ENCODE data around the gene FYTTD1. TPM values are rescaled to one million over a fixed set of nuclear protein-coding genes. Genes with fewer than 3 reads are reported as not detected.
A peak's percentile ranks its signal among the peaks of the same experiment; 100 is the strongest.

FYTTD1 gene
- polyA plus RNA-seq, 1 donor from 2014 or later, result 87.0 TPM

DNA sequence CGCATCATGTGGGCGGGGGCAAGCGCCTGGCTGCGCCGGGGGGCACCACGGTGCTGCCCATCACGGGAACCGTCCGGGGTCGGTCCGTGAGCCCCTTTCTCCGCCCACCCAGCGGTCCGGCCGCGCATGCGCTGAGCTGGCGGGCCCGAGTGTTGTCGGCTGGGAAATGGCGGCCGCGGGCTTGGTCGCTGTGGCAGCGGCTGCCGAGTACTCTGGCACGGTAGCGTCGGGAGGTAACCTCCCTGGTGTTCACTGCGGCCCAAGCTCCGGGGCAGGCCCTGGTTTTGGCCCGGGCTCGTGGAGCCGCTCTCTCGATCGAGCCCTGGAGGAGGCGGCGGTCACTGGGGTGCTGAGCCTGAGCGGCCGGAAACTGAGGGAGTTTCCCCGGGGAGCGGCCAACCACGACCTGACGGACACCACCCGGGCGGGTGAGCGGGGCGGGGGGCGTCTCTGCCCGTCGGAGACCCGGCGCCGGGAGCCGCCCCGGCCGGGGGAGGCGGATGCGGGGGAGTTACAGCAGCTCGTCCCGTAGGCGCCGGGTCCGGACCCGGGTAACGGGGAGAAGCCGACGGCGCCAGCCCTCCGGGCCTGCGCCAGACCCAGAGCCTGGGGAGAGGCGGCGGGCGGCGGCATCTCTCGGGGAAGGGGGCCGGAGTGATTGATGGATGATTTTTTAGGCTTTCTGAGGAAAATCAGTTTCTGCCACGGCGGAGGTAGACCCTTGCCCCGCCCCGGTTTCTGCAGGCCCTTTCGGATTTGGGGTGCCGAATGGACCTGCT, 41.6 kb downstream of the FYTTD1 start, which contains the start of gene LRCH3:
LRCH3 (plus strand) TSS at position 142 of the 779 bp plus-strand sequence; CDS start at position 167, 25 bp downstream.
- peaks cover 44% of the 10 kb centered on the region for H3K79me2 ChIP-seq (replicated peaks; ENCODE audit: insufficient read depth, low read length)
- peak within 1 kb of the TSS; percentile 95 for H3K9ac ChIP-seq (ENCODE audit: low read length)
- TF ChIP-seq SMC3 (conservative IDR thresholded peaks at IDR 0.05; ENCODE audit: poor library complexity) (peak; percentile 11), MXI1 (conservative IDR thresholded peaks at IDR 0.05; ENCODE audit: poor library complexity, severe bottlenecking) (peak; percentile 75), CTCF (IDR thresholded peaks at IDR 0.05; ENCODE audit: poor library complexity, severe bottlenecking) (no peak), EZH2 (IDR thresholded peaks at IDR 0.05; ENCODE audit: borderline replicate concordance, insufficient read depth, low read length, poor library complexity, severe bottlenecking) (no peak), REST (IDR thresholded peaks at IDR 0.05; ENCODE audit: borderline replicate concordance) (peak; percentile 93), TAF1 (IDR thresholded peaks at IDR 0.05; ENCODE audit: low read depth) (peak; percentile 92), POLR2AphosphoS5 (IDR thresholded peaks at IDR 0.05) (peak; percentile 95)
- no peaks in the 10 kb centered on the region for H3K9me3 ChIP-seq (ENCODE audit: low read length)
- H3K27ac ChIP-seq (ENCODE audit: low read length), result peak within 1 kb of the TSS; percentile 83
- H3F3A ChIP-seq (ENCODE audit: insufficient read depth, low read length, poor library complexity, severe bottlenecking), result no peaks in the 10 kb centered on the region
- no peaks in the 10 kb centered on the region for H3K36me3 ChIP-seq (ENCODE audit: insufficient read depth, low read length)
- H4K20me1 ChIP-seq (ENCODE audit: insufficient read depth), result no peaks in the 10 kb centered on the region
- H3K4me3 ChIP-seq (ENCODE audit: low read length), result peak within 1 kb of the TSS; percentile 98
- peak within 1 kb of the TSS; percentile 91 for H2AFZ ChIP-seq (ENCODE audit: low read depth, low read length)
- no peaks in the 10 kb centered on the region for H3K27me3 ChIP-seq (ENCODE audit: insufficient read depth, low read depth, low read length)
- H3K9me2 ChIP-seq (ENCODE audit: insufficient read depth, low read length), result no peaks in the 10 kb centered on the region
- H3K4me2 ChIP-seq (ENCODE audit: low read length), result peak within 1 kb of the TSS; percentile 71

DNA sequence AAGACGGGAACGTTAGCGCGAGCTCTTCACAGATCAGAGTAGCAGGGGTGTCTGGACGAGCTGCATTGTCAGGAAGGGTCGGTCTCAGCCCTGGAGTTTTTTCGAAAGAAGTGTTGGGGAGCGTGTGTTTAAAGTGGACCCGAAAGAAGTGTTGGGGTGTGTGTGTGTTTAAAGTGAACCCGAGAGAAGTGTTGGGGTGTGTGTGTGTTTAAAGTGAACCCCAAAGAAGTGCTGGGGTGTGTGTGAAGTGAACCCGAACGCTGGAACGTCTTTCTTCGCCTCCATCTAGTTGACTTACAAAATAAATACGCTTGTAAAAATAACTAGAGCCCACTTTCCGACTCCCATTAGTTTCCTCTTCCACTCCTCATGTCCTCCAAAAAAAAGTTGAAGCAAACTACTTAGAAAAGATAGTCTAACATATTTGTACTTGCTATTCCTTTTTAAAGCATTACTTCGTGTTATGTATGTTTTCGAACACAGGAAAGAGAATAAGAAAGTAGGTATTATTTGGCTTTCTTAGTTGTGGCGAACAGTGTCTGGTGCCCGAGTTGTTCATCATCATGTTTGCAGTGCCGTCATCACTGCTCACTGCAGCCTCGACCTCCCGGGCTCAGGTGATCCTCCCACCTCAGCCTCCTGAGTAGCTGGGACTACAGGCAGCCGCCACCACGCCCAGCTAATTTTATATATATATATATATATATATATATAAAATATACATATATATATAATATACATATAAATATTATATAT, 42.4 kb downstream of the FYTTD1 start:
- no peaks in the 10 kb centered on the region for H3K27me3 ChIP-seq (ENCODE audit: insufficient read depth, low read depth, low read length)
- H3K27ac ChIP-seq (ENCODE audit: low read length), result peak overlapping the region; percentile 83
- H3K79me2 ChIP-seq (replicated peaks; ENCODE audit: insufficient read depth, low read length), result peaks cover 50% of the 10 kb centered on the region
- H3K36me3 ChIP-seq (ENCODE audit: insufficient read depth, low read length), result no peaks in the 10 kb centered on the region
- H4K20me1 ChIP-seq (ENCODE audit: insufficient read depth), result no peaks in the 10 kb centered on the region
- H2AFZ ChIP-seq (ENCODE audit: low read depth, low read length), result peak overlapping the region; percentile 91
- TF ChIP-seq EP300 (conservative IDR thresholded peaks at IDR 0.05; ENCODE audit: poor library complexity, severe bottlenecking), result no peak
- no peak for TF ChIP-seq REST (IDR thresholded peaks at IDR 0.05; ENCODE audit: borderline replicate concordance)
- no peak for TF ChIP-seq RAD21 (conservative IDR thresholded peaks at IDR 0.05)
- no peak for TF ChIP-seq POLR2AphosphoS5 (IDR thresholded peaks at IDR 0.05)
- no peak for TF ChIP-seq EZH2 (IDR thresholded peaks at IDR 0.05; ENCODE audit: borderline replicate concordance, insufficient read depth, low read length, poor library complexity, severe bottlenecking)
- no peak for TF ChIP-seq CTCF (IDR thresholded peaks at IDR 0.05; ENCODE audit: poor library complexity, severe bottlenecking)
- TF ChIP-seq SMC3 (conservative IDR thresholded peaks at IDR 0.05; ENCODE audit: poor library complexity), result no peak
- no peak for TF ChIP-seq MXI1 (conservative IDR thresholded peaks at IDR 0.05; ENCODE audit: poor library complexity, severe bottlenecking)
- no peak for TF ChIP-seq TAF1 (IDR thresholded peaks at IDR 0.05; ENCODE audit: low read depth)
- H3K9me2 ChIP-seq (ENCODE audit: insufficient read depth, low read length), result no peaks in the 10 kb centered on the region
- H3K9me3 ChIP-seq (ENCODE audit: low read length), result no peaks in the 10 kb centered on the region
- H3K4me2 ChIP-seq (ENCODE audit: low read length), result peak overlapping the region; percentile 71
- H3K4me3 ChIP-seq (ENCODE audit: low read length), result peak overlapping the region; percentile 98
- peak overlapping the region; percentile 95 for H3K9ac ChIP-seq (ENCODE audit: low read length)
- H3F3A ChIP-seq (ENCODE audit: insufficient read depth, low read length, poor library complexity, severe bottlenecking), result no peaks in the 10 kb centered on the region

All from neural cell (in vitro differentiated cells).